Left ventricle myocardium inferior (tissue), 1 donor: Measurements from ENCODE around the gene RNGTT. TPM values are rescaled to one million over a fixed set of nuclear protein-coding genes. Genes with fewer than 3 reads are reported as not detected.

Experiments
- DNase-seq: peaks from one replicate; pipeline ENCODE4 v3.0.0-alpha.2; 2020
- H3K27ac ChIP-seq: fragments of 200-600 bp; replicated peaks from 2 replicates; pipeline ENCODE4 v1.8.0; 2021
- H3K27me3 ChIP-seq: fragments of 200-600 bp; 2 replicates; pipeline ENCODE4 v1.8.0; 2021; ENCODE audit warnings: low read depth
- H3K36me3 ChIP-seq: fragments of 200-600 bp; 2 replicates; pipeline ENCODE4 v1.8.0; 2021
- H3K4me1 ChIP-seq: fragments of 200-600 bp; 2 replicates; pipeline ENCODE4 v1.8.0; 2021
- H3K4me3 ChIP-seq: fragments of 200-600 bp; 2 replicates; pipeline ENCODE4 v1.8.0; 2021; ENCODE audit warnings: mild to moderate bottlenecking, moderate library complexity
- H3K9me3 ChIP-seq: fragments of 200-600 bp; replicated peaks from 2 replicates; pipeline ENCODE4 v1.8.0; 2021
- intact Hi-C: fragments of 100-400 bp; cut with micrococcal nuclease; formaldehyde crosslinking; loops from one replicate; pipeline ENCODE4 v1.11.0; 2022
- total RNA-seq: library from RNA; stranded (reverse); fragmentation: NEBNext Ultra II Directional; extraction: Animal tissue kit (Norgen Biotek cat#: 25700); gene quantifications from one replicate; pipeline ENCODE4 v1.2.1, GENCODE V29; 2021
- TF ChIP-seq, protein P1 (sequence below): fragments of 200-600 bp; IDR thresholded peaks from 2 replicates; pipeline ENCODE4 v1.8.0; 2021; ENCODE audit warnings: antibody characterized with exemption, mild to moderate bottlenecking, borderline replicate concordance
- donor health status: DM: no; HTN: yes; CAD: no; lungs with severe emphysema.

RNGTT gene
- total RNA-seq, 1 donor from 2014 or later: 9.1 TPM

DNA sequence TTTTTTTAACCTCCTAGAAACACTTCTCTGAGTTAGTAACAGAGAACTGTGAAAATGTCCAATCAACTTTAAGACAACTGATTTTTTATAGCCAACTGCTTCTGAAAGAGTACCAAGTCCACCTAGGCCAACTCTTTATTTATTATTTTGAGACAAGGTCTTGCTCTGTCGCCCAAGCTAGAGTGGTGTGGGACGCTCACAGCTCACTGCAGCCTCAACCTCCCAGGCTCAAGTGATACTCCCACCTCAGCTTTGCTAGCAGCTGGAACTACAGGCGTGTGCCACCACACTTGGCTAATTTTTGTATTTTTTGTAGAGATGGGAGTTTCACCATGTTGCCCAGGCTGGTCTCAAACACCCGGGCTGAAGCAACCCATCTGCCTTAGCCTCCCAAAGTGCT is 331.6 kb downstream of the RNGTT start:
- no peak for DNase-seq
- no peaks in the 10 kb centered on the region for H3K36me3 ChIP-seq
- no peaks in the 10 kb centered on the region for H3K4me1 ChIP-seq
- H3K9me3 ChIP-seq: no peaks in the 10 kb centered on the region
- no peak overlapping the region for H3K4me3 ChIP-seq
- H3K27me3 ChIP-seq: no peaks in the 10 kb centered on the region
- TF ChIP-seq, protein P1, sequence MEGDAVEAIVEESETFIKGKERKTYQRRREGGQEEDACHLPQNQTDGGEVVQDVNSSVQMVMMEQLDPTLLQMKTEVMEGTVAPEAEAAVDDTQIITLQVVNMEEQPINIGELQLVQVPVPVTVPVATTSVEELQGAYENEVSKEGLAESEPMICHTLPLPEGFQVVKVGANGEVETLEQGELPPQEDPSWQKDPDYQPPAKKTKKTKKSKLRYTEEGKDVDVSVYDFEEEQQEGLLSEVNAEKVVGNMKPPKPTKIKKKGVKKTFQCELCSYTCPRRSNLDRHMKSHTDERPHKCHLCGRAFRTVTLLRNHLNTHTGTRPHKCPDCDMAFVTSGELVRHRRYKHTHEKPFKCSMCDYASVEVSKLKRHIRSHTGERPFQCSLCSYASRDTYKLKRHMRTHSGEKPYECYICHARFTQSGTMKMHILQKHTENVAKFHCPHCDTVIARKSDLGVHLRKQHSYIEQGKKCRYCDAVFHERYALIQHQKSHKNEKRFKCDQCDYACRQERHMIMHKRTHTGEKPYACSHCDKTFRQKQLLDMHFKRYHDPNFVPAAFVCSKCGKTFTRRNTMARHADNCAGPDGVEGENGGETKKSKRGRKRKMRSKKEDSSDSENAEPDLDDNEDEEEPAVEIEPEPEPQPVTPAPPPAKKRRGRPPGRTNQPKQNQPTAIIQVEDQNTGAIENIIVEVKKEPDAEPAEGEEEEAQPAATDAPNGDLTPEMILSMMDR: no peak
- intact Hi-C loops: no loop called here
- H3K27ac ChIP-seq: no peak overlapping the region

DNA sequence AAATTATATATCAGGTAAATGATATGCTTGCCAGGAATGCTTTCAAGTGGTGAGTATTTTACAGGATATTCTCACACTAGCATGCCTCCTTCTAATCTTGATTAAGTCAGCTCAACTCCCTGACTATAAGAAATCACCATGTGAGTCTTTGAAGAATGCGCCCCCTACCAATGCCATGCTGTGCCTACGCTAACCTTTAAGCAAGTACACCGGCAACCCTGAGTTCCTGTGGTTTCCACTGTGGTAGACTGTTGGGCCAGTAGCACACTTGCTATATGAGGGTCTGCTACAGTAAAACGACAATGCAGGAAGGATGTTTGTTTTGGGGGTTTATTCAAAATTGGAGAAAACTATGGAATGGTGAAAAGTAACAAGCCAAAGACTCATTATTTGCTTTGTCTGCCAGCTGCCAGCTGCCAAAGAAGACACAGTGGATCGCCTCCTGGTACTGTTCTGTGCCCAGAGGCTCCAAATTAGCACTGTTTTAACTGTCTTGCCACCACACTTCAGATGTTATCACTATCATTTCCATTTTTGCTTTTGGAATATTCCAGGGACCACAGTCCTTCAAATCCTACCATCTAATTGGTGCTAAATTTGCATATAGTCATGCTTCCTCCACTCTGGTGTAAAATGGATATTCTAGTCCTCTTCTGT is 333.5 kb downstream of the RNGTT start:
- H3K27me3 ChIP-seq: no peaks in the 10 kb centered on the region
- no peak overlapping the region for H3K27ac ChIP-seq
- no peaks in the 10 kb centered on the region for H3K9me3 ChIP-seq
- intact Hi-C loops: no loop called here
- TF ChIP-seq, protein P1: no peak
- H3K36me3 ChIP-seq: no peaks in the 10 kb centered on the region
- no peaks in the 10 kb centered on the region for H3K4me1 ChIP-seq
- no peak overlapping the region for H3K4me3 ChIP-seq
- DNase-seq: no peak

DNA sequence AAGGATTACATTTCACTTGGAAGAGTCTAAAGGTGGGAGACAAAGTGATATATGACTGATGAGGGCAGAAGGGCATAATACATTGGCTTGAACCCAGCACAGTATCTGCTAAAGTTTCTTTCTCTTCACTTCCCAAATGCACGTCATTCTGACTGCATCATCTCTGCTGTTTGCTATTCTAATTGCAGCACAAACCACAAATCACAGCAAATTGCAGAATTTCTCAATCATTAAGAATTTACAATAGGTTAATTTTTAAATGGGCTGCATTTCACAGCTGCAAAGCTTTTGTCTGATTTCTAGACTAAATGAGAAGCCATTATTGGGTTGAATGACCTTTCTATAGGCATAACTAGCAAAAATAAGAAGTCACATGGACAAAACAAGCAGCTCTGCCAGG is 337.0 kb downstream of the RNGTT start:
- Histone ChIP-seq H3K4me3 (no peak overlapping the region), H3K27ac (no peak overlapping the region), H3K9me3 (no peaks in the 10 kb centered on the region), H3K4me1 (no peaks in the 10 kb centered on the region), H3K36me3 (no peaks in the 10 kb centered on the region), H3K27me3 (no peaks in the 10 kb centered on the region)
- intact Hi-C loops: no loop called here
- TF ChIP-seq, protein P1: no peak
- DNase-seq: no peak

DNA sequence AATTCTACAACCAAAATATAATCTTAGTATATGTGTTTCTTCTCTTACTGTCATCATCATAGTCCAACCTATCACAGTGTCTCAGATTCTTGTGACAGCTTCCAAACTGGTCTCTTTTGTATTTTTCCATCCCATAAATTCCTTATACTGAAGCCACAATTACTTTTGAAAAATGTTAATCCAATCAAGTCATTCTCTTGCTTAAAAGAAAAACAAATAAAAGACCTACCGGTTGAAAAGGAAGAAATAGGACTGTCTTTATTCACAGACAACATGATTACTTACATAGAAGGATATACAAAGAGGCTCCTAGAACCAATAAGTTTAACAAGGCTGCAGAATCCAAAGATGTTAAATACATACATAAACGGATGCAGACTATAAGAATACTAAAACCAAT is 339.9 kb downstream of the RNGTT start:
- H3K9me3 ChIP-seq: no peaks in the 10 kb centered on the region
- no peaks in the 10 kb centered on the region for H3K27me3 ChIP-seq
- no peaks in the 10 kb centered on the region for H3K36me3 ChIP-seq
- TF ChIP-seq, protein P1: no peak
- no peak for DNase-seq
- H3K4me3 ChIP-seq: no peak overlapping the region
- no peaks in the 10 kb centered on the region for H3K4me1 ChIP-seq
- H3K27ac ChIP-seq: no peak overlapping the region
- intact Hi-C loops: no loop called here

DNA sequence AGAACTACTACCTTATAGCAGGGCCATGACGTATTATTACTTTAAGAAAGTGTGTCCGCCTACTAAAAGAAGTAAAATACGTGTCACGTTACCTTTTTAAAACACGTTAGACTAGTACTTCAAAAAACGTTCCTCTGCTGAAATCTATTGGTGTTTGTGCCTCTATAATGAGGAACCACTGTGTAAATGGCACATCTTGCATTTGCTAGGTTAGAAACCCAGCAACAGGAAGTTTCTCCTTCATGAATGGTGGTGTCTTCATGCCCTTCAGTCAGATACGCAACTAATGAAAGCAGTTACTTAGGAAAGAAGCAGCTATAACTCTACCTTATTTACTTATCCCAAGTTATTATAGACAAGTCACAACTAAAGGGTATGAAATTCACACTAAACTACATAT is 343.5 kb downstream of the RNGTT start:
- TF ChIP-seq, protein P1: no peak
- Histone ChIP-seq H3K4me3 (no peak overlapping the region), H3K36me3 (no peaks in the 10 kb centered on the region), H3K4me1 (no peaks in the 10 kb centered on the region), H3K9me3 (no peaks in the 10 kb centered on the region), H3K27me3 (no peaks in the 10 kb centered on the region), H3K27ac (no peak overlapping the region)
- no peak for DNase-seq
- intact Hi-C loops: no loop called here
